ENCODE results near the gene SNN. TPM values are rescaled to one million over a fixed set of nuclear protein-coding genes. Genes with fewer than 3 reads are reported as not detected.

SNN gene
- total RNA-seq, 1 donor from 2014 or later: 27.6 TPM

DNA sequence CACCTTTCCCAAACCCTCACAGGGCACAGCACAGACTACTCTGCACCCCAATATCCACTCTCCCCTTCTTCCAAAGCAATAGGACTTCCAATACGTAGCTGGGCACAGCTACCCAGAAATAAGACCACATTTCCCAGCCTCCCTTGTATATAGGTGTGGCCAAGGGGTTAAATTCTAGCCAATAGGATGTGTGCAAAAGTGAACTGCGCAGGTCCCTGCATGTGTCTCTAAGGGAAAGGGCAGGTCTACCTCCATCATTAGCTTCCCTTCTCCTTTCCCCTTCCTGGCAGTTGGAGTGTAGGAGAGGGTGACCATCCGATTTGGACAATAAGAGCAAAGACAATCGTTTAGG is 25.5 kb upstream of the SNN start:
- TF ChIP-seq, protein P1, sequence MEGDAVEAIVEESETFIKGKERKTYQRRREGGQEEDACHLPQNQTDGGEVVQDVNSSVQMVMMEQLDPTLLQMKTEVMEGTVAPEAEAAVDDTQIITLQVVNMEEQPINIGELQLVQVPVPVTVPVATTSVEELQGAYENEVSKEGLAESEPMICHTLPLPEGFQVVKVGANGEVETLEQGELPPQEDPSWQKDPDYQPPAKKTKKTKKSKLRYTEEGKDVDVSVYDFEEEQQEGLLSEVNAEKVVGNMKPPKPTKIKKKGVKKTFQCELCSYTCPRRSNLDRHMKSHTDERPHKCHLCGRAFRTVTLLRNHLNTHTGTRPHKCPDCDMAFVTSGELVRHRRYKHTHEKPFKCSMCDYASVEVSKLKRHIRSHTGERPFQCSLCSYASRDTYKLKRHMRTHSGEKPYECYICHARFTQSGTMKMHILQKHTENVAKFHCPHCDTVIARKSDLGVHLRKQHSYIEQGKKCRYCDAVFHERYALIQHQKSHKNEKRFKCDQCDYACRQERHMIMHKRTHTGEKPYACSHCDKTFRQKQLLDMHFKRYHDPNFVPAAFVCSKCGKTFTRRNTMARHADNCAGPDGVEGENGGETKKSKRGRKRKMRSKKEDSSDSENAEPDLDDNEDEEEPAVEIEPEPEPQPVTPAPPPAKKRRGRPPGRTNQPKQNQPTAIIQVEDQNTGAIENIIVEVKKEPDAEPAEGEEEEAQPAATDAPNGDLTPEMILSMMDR (IDR thresholded peaks at IDR 0.05; ENCODE audit: insufficient read depth, low read length, severe bottlenecking): no peak
- Histone ChIP-seq H3K27me3 (ENCODE audit: control insufficient read depth, insufficient read depth, low read length) (no peaks in the 10 kb centered on the region), H3K4me3 (ENCODE audit: low read depth, low read length) (no peak overlapping the region), H3K36me3 (ENCODE audit: control insufficient read depth, insufficient read depth, low read length) (no peaks in the 10 kb centered on the region)
- DNase-seq (ENCODE audit: low read depth): no peak
- FAIRE-seq: no peak

DNA sequence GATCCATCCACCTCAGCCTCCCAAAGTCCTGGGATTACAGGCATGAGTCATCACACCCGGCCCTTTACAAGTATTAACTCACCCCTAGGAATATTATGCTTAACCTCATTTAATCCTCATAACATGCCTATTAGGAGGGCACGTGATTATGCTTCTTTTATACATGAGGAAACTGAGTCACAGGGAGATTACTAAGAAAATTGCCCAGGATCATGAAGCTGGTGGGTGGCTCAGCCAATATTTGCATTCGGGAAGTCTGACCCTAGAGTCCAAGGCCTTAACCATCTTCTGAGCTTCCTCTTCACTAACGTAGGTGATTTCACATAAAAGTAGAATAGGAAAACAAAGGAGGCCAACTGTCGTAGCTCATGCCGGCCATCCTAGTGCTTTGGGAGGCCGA is 19.0 kb upstream of the SNN start:
- no peak for DNase-seq (ENCODE audit: low read depth)
- no peaks in the 10 kb centered on the region for H3K27me3 ChIP-seq (ENCODE audit: control insufficient read depth, insufficient read depth, low read length)
- no peaks in the 10 kb centered on the region for H3K36me3 ChIP-seq (ENCODE audit: control insufficient read depth, insufficient read depth, low read length)
- TF ChIP-seq, protein P1 (IDR thresholded peaks at IDR 0.05; ENCODE audit: insufficient read depth, low read length, severe bottlenecking): no peak
- no peak for FAIRE-seq
- no peak overlapping the region for H3K4me3 ChIP-seq (ENCODE audit: low read depth, low read length)

DNA sequence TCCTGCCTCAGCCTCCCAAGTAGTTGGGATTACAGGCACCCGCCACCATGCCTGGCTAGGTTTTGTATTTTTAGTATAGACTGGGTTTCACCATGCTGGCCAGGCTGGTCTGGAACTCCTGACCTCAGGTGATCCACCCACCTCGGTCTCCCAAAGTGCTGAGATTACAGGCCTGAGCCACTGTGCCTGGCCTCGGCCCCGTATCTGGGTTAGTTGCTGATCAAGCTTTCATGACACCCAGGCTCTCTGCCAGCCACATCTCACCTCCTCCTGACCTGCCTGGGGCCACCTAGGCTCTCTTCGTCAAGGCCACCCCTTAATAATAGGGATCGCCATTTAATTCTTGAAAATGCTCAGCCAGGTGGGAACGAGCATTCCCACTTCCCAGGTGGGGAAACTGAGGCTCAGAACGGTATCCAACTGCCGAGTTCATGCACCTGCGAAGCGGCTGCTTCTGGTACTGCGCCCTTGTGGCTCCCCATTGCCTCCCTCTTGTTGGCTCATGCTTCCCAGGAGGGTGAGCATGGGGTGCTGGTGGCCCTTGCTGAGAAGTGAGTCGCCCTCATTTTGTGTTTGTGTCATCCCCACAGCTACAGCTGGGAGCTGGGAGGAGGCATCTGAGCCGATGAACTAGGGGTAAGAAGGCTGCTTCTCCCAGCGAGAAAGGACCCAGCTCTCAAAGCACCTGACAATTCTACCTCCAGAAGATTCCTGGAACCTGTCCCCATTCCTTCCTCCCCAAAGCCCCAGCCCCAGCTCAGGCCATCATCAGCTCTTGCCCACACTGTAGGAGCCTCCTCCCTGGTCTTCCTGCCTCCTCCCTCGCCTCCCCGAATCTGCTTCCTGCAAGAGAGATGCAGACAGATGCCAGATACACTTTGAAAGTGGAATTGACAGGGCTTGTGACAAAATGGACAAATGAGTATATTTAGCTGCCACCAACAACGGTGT is 17.3 kb upstream of the SNN start:
- TF ChIP-seq, protein P1 (IDR thresholded peaks at IDR 0.05; ENCODE audit: insufficient read depth, low read length, severe bottlenecking): no peak
- no peak for FAIRE-seq

DNA sequence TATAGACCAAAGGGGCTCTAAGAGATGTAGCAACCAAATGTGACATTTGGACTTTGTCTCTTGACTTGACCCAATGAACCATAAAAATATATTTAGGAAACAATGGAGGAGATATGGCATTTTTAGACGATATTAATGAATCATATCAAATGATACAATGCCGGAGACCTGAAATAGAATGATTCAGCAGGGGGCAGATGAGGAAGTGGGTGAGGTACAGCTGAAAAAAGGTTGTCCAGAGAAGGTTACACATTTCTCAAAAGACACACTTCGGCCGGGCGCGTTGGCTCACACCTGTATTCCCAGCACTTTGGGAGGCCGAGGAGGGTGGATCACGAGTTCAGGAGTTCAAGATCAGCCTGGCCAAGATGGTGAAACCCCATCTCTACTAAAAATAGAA is 16.5 kb upstream of the SNN start:
- FAIRE-seq (no peak), DNase-seq (ENCODE audit: low read depth) (peak; percentile 77)
- TF ChIP-seq, protein P1 (IDR thresholded peaks at IDR 0.05; ENCODE audit: insufficient read depth, low read length, severe bottlenecking): no peak
- H3K27me3 ChIP-seq (ENCODE audit: control insufficient read depth, insufficient read depth, low read length): no peaks in the 10 kb centered on the region
- H3K4me3 ChIP-seq (ENCODE audit: low read depth, low read length): no peak overlapping the region
- H3K36me3 ChIP-seq (ENCODE audit: control insufficient read depth, insufficient read depth, low read length): no peaks in the 10 kb centered on the region

More for the DNA sequence above, 17.3 kb upstream of the SNN start:
- Histone ChIP-seq H3K36me3 (ENCODE audit: control insufficient read depth, insufficient read depth, low read length) (no peaks in the 10 kb centered on the region), H3K4me3 (ENCODE audit: low read depth, low read length) (no peak overlapping the region), H3K27me3 (ENCODE audit: control insufficient read depth, insufficient read depth, low read length) (no peaks in the 10 kb centered on the region)
- DNase-seq (ENCODE audit: low read depth): no peak

DNA sequence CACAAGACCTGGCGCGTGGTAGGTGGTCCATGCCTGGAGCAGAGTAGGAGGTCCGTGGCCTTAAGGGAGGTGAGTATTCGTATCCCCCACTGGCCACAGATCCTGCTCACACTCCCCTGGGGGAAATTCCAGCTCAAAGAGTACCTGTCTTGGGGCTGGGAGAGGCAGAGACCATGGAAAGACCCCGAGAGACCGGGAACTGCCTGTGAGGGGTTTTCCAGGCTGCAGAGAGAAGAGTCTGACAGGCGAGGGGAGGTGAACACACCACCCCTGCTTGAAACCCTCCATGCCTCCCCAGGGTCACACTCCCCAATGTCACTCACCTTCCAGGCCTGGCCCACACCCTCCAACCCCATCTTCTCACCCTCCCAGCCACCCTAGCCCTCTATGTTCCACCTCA is 12.6 kb upstream of the SNN start:
- TF ChIP-seq, protein P1 (IDR thresholded peaks at IDR 0.05; ENCODE audit: insufficient read depth, low read length, severe bottlenecking): no peak
- no peaks in the 10 kb centered on the region for H3K27me3 ChIP-seq (ENCODE audit: control insufficient read depth, insufficient read depth, low read length)
- no peak overlapping the region for H3K4me3 ChIP-seq (ENCODE audit: low read depth, low read length)
- FAIRE-seq (no peak), DNase-seq (ENCODE audit: low read depth) (no peak)
- H3K36me3 ChIP-seq (ENCODE audit: control insufficient read depth, insufficient read depth, low read length): no peaks in the 10 kb centered on the region
